ENCODE data around the gene ALDH1A2. TPM values are rescaled to one million over a fixed set of nuclear protein-coding genes. Genes with fewer than 3 reads are reported as not detected.

Gene ALDH1A2
- total RNA-seq, 1 experiment from 2014 or later = 4.0 TPM

GRCh38 chr15:57931570-57931969, 133.9 kb downstream of the ALDH1A2 start:
- Histone ChIP-seq H2AFZ (no peak overlapping the region), H3K79me2 (ENCODE audit: low read depth) (no peaks in the 10 kb centered on the region), H3K9me2 (ENCODE audit: insufficient read depth) (no peaks in the 10 kb centered on the region), H3K4me2 (no peak overlapping the region), H3K9me3 (ENCODE audit: insufficient read depth, low read depth) (no peaks in the 10 kb centered on the region), H3F3A (ENCODE audit: insufficient read depth, low read depth) (no peaks in the 10 kb centered on the region), H3K27me3 (ENCODE audit: insufficient read depth, low read depth) (0 out of 2 replicates have a peak, but pooled peaks cover 4% of the 10 kb centered on the region), H3K4me3 (no peak overlapping the region), H3K27ac (no peak overlapping the region), H3K36me3 (ENCODE audit: low read depth) (no peaks in the 10 kb centered on the region), H4K20me1 (ENCODE audit: insufficient read depth) (no peaks in the 10 kb centered on the region), H3K4me1 (replicated peaks; ENCODE audit: insufficient read depth) (no peaks in the 10 kb centered on the region)
- no TSS peak for BruUV-seq (replicated peaks)
- DNase-seq = no peak
- CTCF ChIA-PET = no interaction called here
- POLR2A ChIA-PET (ENCODE audit: unreplicated experiment) = no interaction called here
- intact Hi-C loops (cut with micrococcal nuclease; ENCODE audit: unreplicated experiment) = no loop called here
- TF ChIP-seq CTCF (conservative IDR thresholded peaks at IDR 0.05) = no peak
- TF ChIP-seq EZH2 (IDR thresholded peaks at IDR 0.05; ENCODE audit: low read depth) = no peak

- Histone ChIP-seq H3K4me1 (replicated peaks; ENCODE audit: insufficient read depth) (no peaks in the 10 kb centered on the region), H3K27ac (no peak overlapping the region), H3K27me3 (ENCODE audit: insufficient read depth, low read depth) (0 out of 2 replicates have a peak, but pooled peaks cover 4% of the 10 kb centered on the region), H3K4me3 (no peak overlapping the region), H3F3A (ENCODE audit: insufficient read depth, low read depth) (no peaks in the 10 kb centered on the region), H3K4me2 (no peak overlapping the region), H3K9me2 (ENCODE audit: insufficient read depth) (no peaks in the 10 kb centered on the region), H3K79me2 (ENCODE audit: low read depth) (no peaks in the 10 kb centered on the region), H3K9me3 (ENCODE audit: insufficient read depth, low read depth) (no peaks in the 10 kb centered on the region), H4K20me1 (ENCODE audit: insufficient read depth) (no peaks in the 10 kb centered on the region), H3K36me3 (ENCODE audit: low read depth) (no peaks in the 10 kb centered on the region), H2AFZ (no peak overlapping the region)
- BruUV-seq (replicated peaks) = no TSS peak
- ChIA-PET CTCF (interaction anchor here (0.6 kb wide), 1 partner anchor 113 kb away, joined by 3 read pairs; no protein-coding TSS in a partner anchor), POLR2A (ENCODE audit: unreplicated experiment) (no interaction called here)
- no peak for DNase-seq
- intact Hi-C loops (cut with micrococcal nuclease; ENCODE audit: unreplicated experiment) = no loop called here
- TF ChIP-seq CTCF (conservative IDR thresholded peaks at IDR 0.05) (no peak), EZH2 (IDR thresholded peaks at IDR 0.05; ENCODE audit: low read depth) (no peak)
Observed at GRCh38 chr15:57927091-57927631, 138.3 kb downstream of the ALDH1A2 start.

- H2AFZ ChIP-seq = no peak overlapping the region
- no peaks in the 10 kb centered on the region for H3K9me2 ChIP-seq (ENCODE audit: insufficient read depth)
- no peak overlapping the region for H3K27ac ChIP-seq
- H3K4me2 ChIP-seq = no peak overlapping the region
- H3K4me1 ChIP-seq (replicated peaks; ENCODE audit: insufficient read depth) = no peaks in the 10 kb centered on the region
- TF ChIP-seq CTCF (conservative IDR thresholded peaks at IDR 0.05) (no peak), EZH2 (IDR thresholded peaks at IDR 0.05; ENCODE audit: low read depth) (no peak)
- no peaks in the 10 kb centered on the region for H3F3A ChIP-seq (ENCODE audit: insufficient read depth, low read depth)
- ChIA-PET CTCF (no interaction called here), POLR2A (ENCODE audit: unreplicated experiment) (no interaction called here)
- H3K9me3 ChIP-seq (ENCODE audit: insufficient read depth, low read depth) = no peaks in the 10 kb centered on the region
- H3K36me3 ChIP-seq (ENCODE audit: low read depth) = no peaks in the 10 kb centered on the region
- no peaks in the 10 kb centered on the region for H3K79me2 ChIP-seq (ENCODE audit: low read depth)
- intact Hi-C loops (cut with micrococcal nuclease; ENCODE audit: unreplicated experiment) = no loop called here
- H3K4me3 ChIP-seq = no peak overlapping the region
- no peaks in the 10 kb centered on the region for H4K20me1 ChIP-seq (ENCODE audit: insufficient read depth)
- H3K27me3 ChIP-seq (ENCODE audit: insufficient read depth, low read depth) = 0 out of 2 replicates have a peak, but pooled peaks cover 2% of the 10 kb centered on the region
- DNase-seq = no peak
- BruUV-seq (replicated peaks) = no TSS peak
Observed at GRCh38 chr15:57925650-57926049, 139.9 kb downstream of the ALDH1A2 start.
